Neural progenitor cell (in vitro differentiated cells): Measurements from ENCODE around the gene ZNF329. TPM values are rescaled to one million over a fixed set of nuclear protein-coding genes. Genes with fewer than 3 reads are reported as not detected.
"Not testable (repeated sequence)": the region's sequence is repeated elsewhere in the genome, so short reads cannot be mapped to it uniquely, and the experiment has no call there.

ENCODE experiments used
- DNase-seq: peaks from one replicate; pipeline ENCODE4 v3.0.0-alpha.2; 2016; ENCODE audit warnings: low spot score
- H2AFZ ChIP-seq: fragments of 200-600 bp; sonication (generic); replicated peaks from 2 replicates; pipeline ENCODE4 v1.6.1; 2016; ENCODE audit warnings: antibody characterized with exemption
- H3F3A ChIP-seq: fragments of 200-600 bp; sonication (generic); 2 replicates; pipeline ENCODE4 v1.6.1; 2016; ENCODE audit warnings: antibody characterized with exemption, low read depth
- H3K27ac ChIP-seq: fragments of 200-600 bp; sonication (generic); 2 replicates; pipeline ENCODE4 v1.5.1; 2016; ENCODE audit warnings: mild to moderate bottlenecking
- H3K27me3 ChIP-seq: fragments of 200-600 bp; sonication (generic); 2 replicates; pipeline ENCODE4 v1.6.1; 2016; ENCODE audit warnings: mild to moderate bottlenecking, moderate library complexity
- H3K36me3 ChIP-seq: fragments of 200-600 bp; sonication (generic); 2 replicates; pipeline ENCODE4 v1.5.1; 2016
- H3K4me1 ChIP-seq: fragments of 200-600 bp; sonication (generic); 2 replicates; pipeline ENCODE4 v1.6.1; 2016; ENCODE audit warnings: mixed run types
- H3K4me2 ChIP-seq: fragments of 200-600 bp; sonication (generic); 2 replicates; pipeline ENCODE4 v1.6.1; 2016
- H3K4me3 ChIP-seq: fragments of 200-600 bp; sonication (generic); 2 replicates; pipeline ENCODE4 v1.5.1; 2016
- H3K79me2 ChIP-seq: fragments of 200-600 bp; sonication (generic); 2 replicates; pipeline ENCODE4 v1.6.1; 2016; ENCODE audit warnings: low read depth
- H3K9ac ChIP-seq: fragments of 200-600 bp; sonication (generic); 2 replicates; pipeline ENCODE4 v1.6.1; 2016
- H3K9me3 ChIP-seq: fragments of 200-600 bp; sonication (generic); 2 replicates; pipeline ENCODE4 v1.5.1; 2016; ENCODE audit warnings: low read depth
- H4K20me1 ChIP-seq: fragments of 200-600 bp; sonication (generic); 2 replicates; pipeline ENCODE4 v1.6.1; 2016; ENCODE audit warnings: low read depth
- H3K27ac Mint-ChIP-seq: 3 replicates; pipeline ENCODE4 v1.8.0; 2021; ENCODE audit warnings: mixed read lengths
- H3K27me3 Mint-ChIP-seq: 2 replicates; pipeline ENCODE4 v1.8.0; 2022; ENCODE audit warnings: low read depth, mild to moderate bottlenecking, inconsistent platforms, moderate library complexity, mixed read lengths; ENCODE audit not compliant: insufficient read depth
- H3K36me3 Mint-ChIP-seq: 3 replicates; pipeline ENCODE4 v1.8.0; 2021; ENCODE audit warnings: mixed read lengths
- H3K4me1 Mint-ChIP-seq: 3 replicates; pipeline ENCODE4 v1.8.0; 2021; ENCODE audit warnings: mixed read lengths
- H3K4me3 Mint-ChIP-seq: 3 replicates; pipeline ENCODE4 v1.8.0; 2021; ENCODE audit warnings: mild to moderate bottlenecking, moderate library complexity, mixed read lengths
- H3K9me3 Mint-ChIP-seq: 3 replicates; pipeline ENCODE4 v1.8.0; 2020; ENCODE audit warnings: mixed read lengths
- EZH2 ChIP-seq: fragments of 200-600 bp; sonication (generic); IDR thresholded peaks from 2 replicates; pipeline ENCODE4 v1.6.1; 2017; ENCODE audit warnings: antibody characterized with exemption, mild to moderate bottlenecking, moderate library complexity
- EZH2phosphoT487 ChIP-seq: fragments of 200-600 bp; sonication (generic); IDR thresholded peaks from 2 replicates; pipeline ENCODE4 v1.6.1; 2017; ENCODE audit warnings: antibody characterized with exemption
- total RNA-seq: library from RNA; depleted of rRNA; stranded (reverse); fragments of >200 nt; gene quantifications from 2 replicates; pipeline ENCODE4 v1.2.3, GENCODE V29; 2015; ENCODE audit warnings: low replicate concordance
- TF ChIP-seq, protein P1 (sequence below): fragments of 200-600 bp; sonication (generic); IDR thresholded peaks from 2 replicates; pipeline ENCODE4 v1.5.1; 2017; ENCODE audit warnings: antibody characterized with exemption, mild to moderate bottlenecking

Gene ZNF329
- total RNA-seq, 1 donor from 2014 or later: 36.2 TPM

DNA sequence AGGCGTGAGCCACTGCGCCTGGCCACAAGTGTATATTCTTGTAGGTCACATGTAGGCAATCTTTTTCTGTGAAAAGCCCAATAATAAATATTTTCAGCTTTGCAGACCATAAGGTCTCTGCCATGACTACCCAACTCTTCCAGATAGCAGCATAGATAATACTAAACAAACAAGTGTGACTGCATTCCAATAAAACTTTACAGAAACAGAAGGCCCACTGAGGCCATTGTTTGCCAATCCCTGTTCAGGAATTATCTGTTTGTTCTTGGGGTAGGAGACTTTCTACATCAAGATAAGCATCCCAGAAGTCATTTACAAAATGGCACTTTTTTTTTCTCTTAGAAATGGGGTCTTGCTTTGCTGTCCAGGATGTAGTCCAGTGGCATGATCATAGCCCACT lies 2.8 kb upstream of the ZNF329 start:
- H3K4me2 ChIP-seq: peak overlapping the region; percentile 87
- H4K20me1 ChIP-seq: no peaks in the 10 kb centered on the region
- H3K36me3 ChIP-seq: peaks cover 13% of the 10 kb centered on the region
- TF ChIP-seq EZH2: no peak
- TF ChIP-seq, protein P1, sequence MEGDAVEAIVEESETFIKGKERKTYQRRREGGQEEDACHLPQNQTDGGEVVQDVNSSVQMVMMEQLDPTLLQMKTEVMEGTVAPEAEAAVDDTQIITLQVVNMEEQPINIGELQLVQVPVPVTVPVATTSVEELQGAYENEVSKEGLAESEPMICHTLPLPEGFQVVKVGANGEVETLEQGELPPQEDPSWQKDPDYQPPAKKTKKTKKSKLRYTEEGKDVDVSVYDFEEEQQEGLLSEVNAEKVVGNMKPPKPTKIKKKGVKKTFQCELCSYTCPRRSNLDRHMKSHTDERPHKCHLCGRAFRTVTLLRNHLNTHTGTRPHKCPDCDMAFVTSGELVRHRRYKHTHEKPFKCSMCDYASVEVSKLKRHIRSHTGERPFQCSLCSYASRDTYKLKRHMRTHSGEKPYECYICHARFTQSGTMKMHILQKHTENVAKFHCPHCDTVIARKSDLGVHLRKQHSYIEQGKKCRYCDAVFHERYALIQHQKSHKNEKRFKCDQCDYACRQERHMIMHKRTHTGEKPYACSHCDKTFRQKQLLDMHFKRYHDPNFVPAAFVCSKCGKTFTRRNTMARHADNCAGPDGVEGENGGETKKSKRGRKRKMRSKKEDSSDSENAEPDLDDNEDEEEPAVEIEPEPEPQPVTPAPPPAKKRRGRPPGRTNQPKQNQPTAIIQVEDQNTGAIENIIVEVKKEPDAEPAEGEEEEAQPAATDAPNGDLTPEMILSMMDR: no peak
- no peak for TF ChIP-seq EZH2phosphoT487
- Mint-ChIP-seq H3K36me3 (peaks cover 16% of the 10 kb centered on the region), H3K9me3 (peaks cover 73% of the 10 kb centered on the region), H3K27me3 (peaks cover 2% of the 10 kb centered on the region), H3K27ac (no peak overlapping the region), H3K4me1 (peaks cover 8% of the 10 kb centered on the region), H3K4me3 (peak overlapping the region; percentile 85)
- H3K79me2 ChIP-seq: peaks cover 51% of the 10 kb centered on the region
- no peak overlapping the region for H3K9ac ChIP-seq
- no peaks in the 10 kb centered on the region for H3K4me1 ChIP-seq
- H3K4me3 ChIP-seq: peak overlapping the region; percentile 74
- H3K27ac ChIP-seq: no peak overlapping the region
- H2AFZ ChIP-seq: no peak overlapping the region
- no peak for DNase-seq
- peaks cover 13% of the 10 kb centered on the region for H3K9me3 ChIP-seq
- H3K27me3 ChIP-seq: no peaks in the 10 kb centered on the region
- H3F3A ChIP-seq: peaks cover 7% of the 10 kb centered on the region

DNA sequence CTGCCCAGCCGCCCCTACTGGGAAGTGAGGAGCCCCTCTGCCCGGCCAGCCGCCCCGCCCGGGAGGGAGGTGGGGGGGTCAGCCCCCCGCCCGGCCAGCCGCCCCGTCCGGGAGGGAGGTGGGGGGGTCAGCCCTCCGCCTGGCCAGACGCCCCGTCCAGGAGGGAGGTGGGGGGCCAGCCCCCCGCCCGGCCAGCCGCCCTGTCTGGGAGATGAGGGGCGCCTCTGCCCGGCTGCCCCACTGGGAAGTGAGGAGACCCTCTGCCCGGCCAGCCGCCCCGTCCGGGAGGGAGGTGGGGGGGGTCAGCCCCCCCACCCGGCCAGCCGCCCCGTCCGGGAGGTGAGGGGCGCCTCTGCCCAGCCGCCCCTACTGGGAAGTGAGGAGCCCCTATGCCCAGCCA lies 3.1 kb downstream of the ZNF329 start:
- peaks cover 22% of the 10 kb centered on the region for H3K9me3 ChIP-seq
- not testable (repeated sequence) for H2AFZ ChIP-seq, DNase-seq, H3K9ac ChIP-seq, H3K4me2 ChIP-seq, H4K20me1 ChIP-seq, H3K27me3 ChIP-seq, H3K4me3 ChIP-seq, H3K4me1 ChIP-seq, H3K4me1 Mint-ChIP-seq, H3K27me3 Mint-ChIP-seq, H3K27ac ChIP-seq, H3K4me3 Mint-ChIP-seq, H3F3A ChIP-seq, H3K27ac Mint-ChIP-seq
- peaks cover 65% of the 10 kb centered on the region for H3K9me3 Mint-ChIP-seq
- peaks cover 24% of the 10 kb centered on the region for H3K36me3 ChIP-seq
- peaks cover 30% of the 10 kb centered on the region for H3K36me3 Mint-ChIP-seq
- peaks cover 65% of the 10 kb centered on the region for H3K79me2 ChIP-seq

DNA sequence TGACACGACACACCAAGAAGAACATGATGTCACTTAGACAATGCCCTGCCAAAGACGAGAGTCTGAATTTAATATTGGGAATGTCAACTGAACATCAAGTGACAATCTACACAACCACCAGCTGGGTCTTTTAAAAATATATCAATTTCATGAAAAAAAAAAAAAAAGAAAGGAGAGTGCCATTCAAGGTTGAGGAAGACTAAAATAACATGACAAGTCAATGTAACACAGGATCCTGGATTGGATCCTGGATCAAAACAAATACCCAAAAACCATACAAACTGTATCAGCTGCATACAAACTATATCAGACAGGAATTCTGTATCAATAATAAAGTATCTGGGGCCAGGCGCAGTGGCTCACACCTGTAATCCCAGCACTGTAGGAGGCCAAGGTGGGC lies 4.7 kb downstream of the ZNF329 start:
- no peaks in the 10 kb centered on the region for H4K20me1 ChIP-seq
- peaks cover 62% of the 10 kb centered on the region for H3K9me3 Mint-ChIP-seq
- H2AFZ ChIP-seq: no peak overlapping the region
- H3K4me1 Mint-ChIP-seq: peaks cover 6% of the 10 kb centered on the region
- H3K9ac ChIP-seq: no peak overlapping the region
- H3K4me3 Mint-ChIP-seq: no peak overlapping the region
- no peak overlapping the region for H3K4me3 ChIP-seq
- TF ChIP-seq EZH2 (no peak), EZH2phosphoT487 (no peak)
- TF ChIP-seq, protein P1: no peak
- H3K4me2 ChIP-seq: no peak overlapping the region
- no peak for DNase-seq
- H3K27ac Mint-ChIP-seq: no peak overlapping the region
- no peaks in the 10 kb centered on the region for H3K4me1 ChIP-seq
- H3K36me3 Mint-ChIP-seq: peaks cover 33% of the 10 kb centered on the region
- no peaks in the 10 kb centered on the region for H3K27me3 ChIP-seq
- H3K36me3 ChIP-seq: peaks cover 31% of the 10 kb centered on the region
- peaks cover 29% of the 10 kb centered on the region for H3K9me3 ChIP-seq
- peaks cover 54% of the 10 kb centered on the region for H3K79me2 ChIP-seq
- H3K27me3 Mint-ChIP-seq: peaks cover 7% of the 10 kb centered on the region
- H3F3A ChIP-seq: no peaks in the 10 kb centered on the region
- no peak overlapping the region for H3K27ac ChIP-seq

DNA sequence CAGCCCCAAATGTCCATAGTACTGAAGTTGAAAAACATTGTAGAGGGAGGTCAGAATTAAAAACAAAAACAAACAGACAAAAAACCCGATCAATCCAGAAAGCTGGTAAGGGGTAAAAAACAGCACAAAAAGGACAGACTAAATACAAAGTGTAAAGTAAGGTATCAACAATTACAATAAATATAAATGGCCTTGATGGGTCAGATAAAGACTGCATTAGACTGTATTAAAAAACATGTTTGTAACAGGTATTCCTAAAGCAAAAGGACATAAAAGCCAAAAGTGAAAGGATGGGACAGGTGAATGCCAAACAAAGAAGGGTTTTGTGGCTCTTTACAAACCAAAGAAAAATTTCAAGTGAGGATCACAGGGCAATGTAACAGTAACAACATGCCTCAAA lies 16.3 kb downstream of the ZNF329 start:
- Mint-ChIP-seq H3K9me3 (peaks cover 81% of the 10 kb centered on the region), H3K4me3 (no peak overlapping the region), H3K27ac (no peak overlapping the region)

More for the DNA sequence above, 16.3 kb downstream of the ZNF329 start:
- TF ChIP-seq EZH2phosphoT487 (no peak), EZH2 (no peak)
- TF ChIP-seq, protein P1: no peak
- Histone ChIP-seq H3K79me2 (peaks cover 4% of the 10 kb centered on the region), H3K9ac (no peak overlapping the region), H3K4me1 (no peaks in the 10 kb centered on the region), H3K36me3 (peaks cover 70% of the 10 kb centered on the region), H4K20me1 (no peaks in the 10 kb centered on the region), H3K4me3 (no peak overlapping the region), H3K27ac (no peak overlapping the region), H3K4me2 (no peak overlapping the region), H3F3A (no peaks in the 10 kb centered on the region), H2AFZ (no peak overlapping the region), H3K27me3 (no peaks in the 10 kb centered on the region), H3K9me3 (peaks cover 73% of the 10 kb centered on the region)
- Mint-ChIP-seq H3K4me1 (no peaks in the 10 kb centered on the region), H3K36me3 (peaks cover 68% of the 10 kb centered on the region), H3K27me3 (no peaks in the 10 kb centered on the region)
- DNase-seq: no peak
